Liver (tissue), 3 donors: ENCODE measurements around the gene NOS1.

Source experiments
- EGR1 ChIP-seq, 2 donors: IDR thresholded peaks; 2 replicates each; pipeline ENCODE4 v1.6.1; 2016 to 2018; ENCODE audit warnings: antibody characterized with exemption in 2 of 2, low read depth in 2 of 2
- FOXA2 ChIP-seq: IDR thresholded peaks from 2 replicates; pipeline ENCODE4 v1.6.1; 2016; ENCODE audit warnings: antibody characterized with exemption
- GABPA ChIP-seq, 2 donors: IDR thresholded peaks in 1 of 2; conservative IDR thresholded peaks in 1 of 2; 2 replicates each; pipeline ENCODE4 v1.6.1; 2016; ENCODE audit warnings: antibody characterized with exemption in 2 of 2, mild to moderate bottlenecking in 1 of 2, moderate library complexity in 1 of 2
- HNF4A ChIP-seq, 2 donors: conservative IDR thresholded peaks; 2 replicates each; pipeline ENCODE4 v1.6.1; 2016; ENCODE audit warnings: antibody characterized with exemption in 2 of 2, mild to moderate bottlenecking in 2 of 2
- JUND ChIP-seq, 2 donors: IDR thresholded peaks; 2 replicates each; pipeline ENCODE4 v1.6.1; 2016; ENCODE audit warnings: antibody characterized with exemption in 2 of 2
- RAD21 ChIP-seq, 2 donors: IDR thresholded peaks; 2 replicates each; pipeline ENCODE4 v1.6.1; 2016; ENCODE audit warnings: antibody characterized with exemption in 2 of 2, mild to moderate bottlenecking in 2 of 2
- SP1 ChIP-seq: IDR thresholded peaks from 2 replicates; pipeline ENCODE4 v1.6.1; 2018; ENCODE audit warnings: antibody characterized with exemption, mild to moderate bottlenecking
- TAF1 ChIP-seq: conservative IDR thresholded peaks from 2 replicates; pipeline ENCODE4 v1.6.1; 2016; ENCODE audit warnings: antibody characterized with exemption, mild to moderate bottlenecking
- YY1 ChIP-seq: IDR thresholded peaks from 2 replicates; pipeline ENCODE4 v1.6.1; 2016; ENCODE audit warnings: antibody characterized with exemption, mild to moderate bottlenecking
- TF ChIP-seq, protein P1 (sequence below): IDR thresholded peaks from 2 replicates; pipeline ENCODE4 v1.6.1; 2016; ENCODE audit warnings: antibody characterized with exemption
- TF ChIP-seq, protein P2 (sequence below): fragments of 150-350 bp; IDR thresholded peaks from 2 replicates; pipeline ENCODE4 v1.5.1; 2017; ENCODE audit warnings: improper control_type of control experiment, low read depth, low read length; ENCODE audit not compliant: missing input control
- TF ChIP-seq, protein P3 (sequence below): IDR thresholded peaks from 2 replicates; pipeline ENCODE4 v1.6.1; 2016; ENCODE audit warnings: antibody characterized with exemption, mild to moderate bottlenecking
- TF ChIP-seq, protein P4 (sequence below): IDR thresholded peaks from 2 replicates; pipeline ENCODE4 v1.6.1; 2016; ENCODE audit warnings: antibody characterized with exemption
- donor health status: healthy.
- donor health status: healthy.

DNA sequence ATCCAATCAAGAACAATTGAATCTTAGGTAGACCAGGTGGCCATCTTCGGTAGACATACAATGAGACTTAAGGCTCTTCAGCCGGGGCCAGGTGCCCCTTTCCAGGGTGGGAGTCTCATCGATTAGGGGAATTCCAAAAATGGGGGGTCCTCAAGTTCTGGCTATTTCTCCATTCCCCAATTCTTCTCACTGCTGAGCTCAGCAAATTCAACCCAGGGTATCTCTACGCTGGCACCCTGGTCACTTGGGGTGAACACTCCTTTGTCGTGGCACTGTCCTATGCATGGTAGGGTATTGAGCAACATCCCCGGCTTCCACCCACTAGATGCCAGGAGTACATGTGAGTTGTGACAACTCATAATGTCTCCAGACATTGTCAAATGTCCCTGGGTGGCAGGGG is 136.2 kb downstream of the NOS1 start:
- TF ChIP-seq, protein P1, sequence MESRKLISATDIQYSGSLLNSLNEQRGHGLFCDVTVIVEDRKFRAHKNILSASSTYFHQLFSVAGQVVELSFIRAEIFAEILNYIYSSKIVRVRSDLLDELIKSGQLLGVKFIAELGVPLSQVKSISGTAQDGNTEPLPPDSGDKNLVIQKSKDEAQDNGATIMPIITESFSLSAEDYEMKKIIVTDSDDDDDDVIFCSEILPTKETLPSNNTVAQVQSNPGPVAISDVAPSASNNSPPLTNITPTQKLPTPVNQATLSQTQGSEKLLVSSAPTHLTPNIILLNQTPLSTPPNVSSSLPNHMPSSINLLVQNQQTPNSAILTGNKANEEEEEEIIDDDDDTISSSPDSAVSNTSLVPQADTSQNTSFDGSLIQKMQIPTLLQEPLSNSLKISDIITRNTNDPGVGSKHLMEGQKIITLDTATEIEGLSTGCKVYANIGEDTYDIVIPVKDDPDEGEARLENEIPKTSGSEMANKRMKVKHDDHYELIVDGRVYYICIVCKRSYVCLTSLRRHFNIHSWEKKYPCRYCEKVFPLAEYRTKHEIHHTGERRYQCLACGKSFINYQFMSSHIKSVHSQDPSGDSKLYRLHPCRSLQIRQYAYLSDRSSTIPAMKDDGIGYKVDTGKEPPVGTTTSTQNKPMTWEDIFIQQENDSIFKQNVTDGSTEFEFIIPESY = no peak
- TF ChIP-seq, protein P2, sequence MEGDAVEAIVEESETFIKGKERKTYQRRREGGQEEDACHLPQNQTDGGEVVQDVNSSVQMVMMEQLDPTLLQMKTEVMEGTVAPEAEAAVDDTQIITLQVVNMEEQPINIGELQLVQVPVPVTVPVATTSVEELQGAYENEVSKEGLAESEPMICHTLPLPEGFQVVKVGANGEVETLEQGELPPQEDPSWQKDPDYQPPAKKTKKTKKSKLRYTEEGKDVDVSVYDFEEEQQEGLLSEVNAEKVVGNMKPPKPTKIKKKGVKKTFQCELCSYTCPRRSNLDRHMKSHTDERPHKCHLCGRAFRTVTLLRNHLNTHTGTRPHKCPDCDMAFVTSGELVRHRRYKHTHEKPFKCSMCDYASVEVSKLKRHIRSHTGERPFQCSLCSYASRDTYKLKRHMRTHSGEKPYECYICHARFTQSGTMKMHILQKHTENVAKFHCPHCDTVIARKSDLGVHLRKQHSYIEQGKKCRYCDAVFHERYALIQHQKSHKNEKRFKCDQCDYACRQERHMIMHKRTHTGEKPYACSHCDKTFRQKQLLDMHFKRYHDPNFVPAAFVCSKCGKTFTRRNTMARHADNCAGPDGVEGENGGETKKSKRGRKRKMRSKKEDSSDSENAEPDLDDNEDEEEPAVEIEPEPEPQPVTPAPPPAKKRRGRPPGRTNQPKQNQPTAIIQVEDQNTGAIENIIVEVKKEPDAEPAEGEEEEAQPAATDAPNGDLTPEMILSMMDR = no peak
- TF ChIP-seq, protein P3, sequence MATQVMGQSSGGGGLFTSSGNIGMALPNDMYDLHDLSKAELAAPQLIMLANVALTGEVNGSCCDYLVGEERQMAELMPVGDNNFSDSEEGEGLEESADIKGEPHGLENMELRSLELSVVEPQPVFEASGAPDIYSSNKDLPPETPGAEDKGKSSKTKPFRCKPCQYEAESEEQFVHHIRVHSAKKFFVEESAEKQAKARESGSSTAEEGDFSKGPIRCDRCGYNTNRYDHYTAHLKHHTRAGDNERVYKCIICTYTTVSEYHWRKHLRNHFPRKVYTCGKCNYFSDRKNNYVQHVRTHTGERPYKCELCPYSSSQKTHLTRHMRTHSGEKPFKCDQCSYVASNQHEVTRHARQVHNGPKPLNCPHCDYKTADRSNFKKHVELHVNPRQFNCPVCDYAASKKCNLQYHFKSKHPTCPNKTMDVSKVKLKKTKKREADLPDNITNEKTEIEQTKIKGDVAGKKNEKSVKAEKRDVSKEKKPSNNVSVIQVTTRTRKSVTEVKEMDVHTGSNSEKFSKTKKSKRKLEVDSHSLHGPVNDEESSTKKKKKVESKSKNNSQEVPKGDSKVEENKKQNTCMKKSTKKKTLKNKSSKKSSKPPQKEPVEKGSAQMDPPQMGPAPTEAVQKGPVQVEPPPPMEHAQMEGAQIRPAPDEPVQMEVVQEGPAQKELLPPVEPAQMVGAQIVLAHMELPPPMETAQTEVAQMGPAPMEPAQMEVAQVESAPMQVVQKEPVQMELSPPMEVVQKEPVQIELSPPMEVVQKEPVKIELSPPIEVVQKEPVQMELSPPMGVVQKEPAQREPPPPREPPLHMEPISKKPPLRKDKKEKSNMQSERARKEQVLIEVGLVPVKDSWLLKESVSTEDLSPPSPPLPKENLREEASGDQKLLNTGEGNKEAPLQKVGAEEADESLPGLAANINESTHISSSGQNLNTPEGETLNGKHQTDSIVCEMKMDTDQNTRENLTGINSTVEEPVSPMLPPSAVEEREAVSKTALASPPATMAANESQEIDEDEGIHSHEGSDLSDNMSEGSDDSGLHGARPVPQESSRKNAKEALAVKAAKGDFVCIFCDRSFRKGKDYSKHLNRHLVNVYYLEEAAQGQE = no peak
- TF ChIP-seq YY1 (no peak), JUND (IDR thresholded peaks at IDR 0.05) (no peak), SP1 (no peak), FOXA2 (no peak), TAF1 (no peak), RAD21 (IDR thresholded peaks at IDR 0.05) (no peak), EGR1 (IDR thresholded peaks at IDR 0.05; ENCODE audit: low read depth in 2 of 2) (no peak), GABPA (IDR thresholded peaks at IDR 0.05 in 1 of 2, conservative IDR thresholded peaks at IDR 0.05 in 1 of 2) (no peak), HNF4A (conservative IDR thresholded peaks at IDR 0.05) (no peak)
- TF ChIP-seq, protein P4, sequence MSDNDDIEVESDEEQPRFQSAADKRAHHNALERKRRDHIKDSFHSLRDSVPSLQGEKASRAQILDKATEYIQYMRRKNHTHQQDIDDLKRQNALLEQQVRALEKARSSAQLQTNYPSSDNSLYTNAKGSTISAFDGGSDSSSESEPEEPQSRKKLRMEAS = no peak
